ENCODE measurements around the gene CFAP251. TPM values are rescaled to one million over a fixed set of nuclear protein-coding genes. Genes with fewer than 3 reads are reported as not detected.

CFAP251 gene
- total and polyA plus RNA-seq, 8 donors, result 0.29 to 2.8 (median 1.2) TPM; not detected in 2

- 2 to 14% (median 8%) methylated on average over 24 to 43 of the region's 43 CpGs for WGBS, 5 donors
- H3K27ac ChIP-seq, result peak overlapping the region; percentile 60 to 85 (median 82)
- H3K4me3 ChIP-seq, result peak overlapping the region; percentile 72 to 93 (median 78)
- no peaks in the 10 kb centered on the region for H3K9me3 ChIP-seq
- H3K4me1 ChIP-seq, result peaks cover 14 to 39% (median 29%) of the 10 kb centered on the region in 4 donors
- intact Hi-C loops (cut with DNase I; ENCODE audit: low total_unique reads), result no loop called here
- peak; percentile 70 to 85 for DNase-seq
- TF ChIP-seq POLR2AphosphoS5 (IDR thresholded peaks at IDR 0.05) (peak in 1 of 3 donors; percentile 9), EP300 (IDR thresholded peaks at IDR 0.05) (no peak)
- H3K27me3 ChIP-seq, result peaks cover 0 to 20% (median 8%) of the 10 kb centered on the region in 3 donors
- no peaks in the 10 kb centered on the region for H3K36me3 ChIP-seq
Observed at GRCh38 chr12:122023339-122024131, 105.1 kb downstream of the CFAP251 start.

DNA sequence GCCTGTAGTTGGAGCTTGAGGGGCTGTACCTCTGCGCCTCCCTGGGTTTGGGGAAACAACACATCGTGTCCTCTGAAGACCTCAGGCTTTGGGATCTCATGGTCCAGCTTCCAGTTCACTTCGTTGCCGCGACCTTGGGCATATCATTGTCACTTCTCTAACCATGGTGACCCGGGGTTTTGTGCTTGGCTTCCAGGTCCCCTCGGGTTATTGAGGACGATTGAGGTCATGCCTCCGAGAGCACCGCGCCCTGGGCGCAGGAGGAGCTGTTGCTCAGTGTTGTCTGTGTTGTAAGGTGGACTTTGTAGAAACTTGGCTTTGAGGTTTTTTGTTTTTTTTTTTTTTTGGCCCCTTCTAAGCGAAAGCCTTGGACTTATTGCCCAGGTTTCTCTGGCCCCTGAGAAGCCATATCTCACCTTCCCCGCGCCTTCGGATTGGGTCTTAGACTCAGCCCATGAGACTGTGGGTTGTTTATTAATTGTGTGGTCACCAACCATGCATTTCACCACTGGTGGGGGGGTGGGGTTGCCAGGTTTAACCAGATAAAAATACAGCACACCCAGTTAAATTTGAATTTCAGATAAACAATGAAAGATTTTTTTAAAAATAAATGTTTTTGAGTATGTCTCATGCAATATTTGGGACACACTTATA, 105.9 kb downstream of the CFAP251 start:
- peaks cover 14 to 46% (median 29%) of the 10 kb centered on the region in 4 donors for H3K4me1 ChIP-seq
- peaks cover 0 to 20% (median 8%) of the 10 kb centered on the region in 3 donors for H3K27me3 ChIP-seq
- 46 to 59% (median 53%) methylated on average over 15 to 16 of the region's 16 CpGs for WGBS, 5 donors
- DNase-seq, result no peak
- intact Hi-C loops (cut with DNase I; ENCODE audit: low total_unique reads), result no loop called here
- peak overlapping the region; percentile 60 to 85 (median 82) for H3K27ac ChIP-seq
- H3K36me3 ChIP-seq, result no peaks in the 10 kb centered on the region
- H3K4me3 ChIP-seq, result peak overlapping the region; percentile 72 to 93 (median 78)
- no peaks in the 10 kb centered on the region for H3K9me3 ChIP-seq
- no peak for TF ChIP-seq POLR2A (IDR thresholded peaks at IDR 0.05)
- TF ChIP-seq, protein P1, sequence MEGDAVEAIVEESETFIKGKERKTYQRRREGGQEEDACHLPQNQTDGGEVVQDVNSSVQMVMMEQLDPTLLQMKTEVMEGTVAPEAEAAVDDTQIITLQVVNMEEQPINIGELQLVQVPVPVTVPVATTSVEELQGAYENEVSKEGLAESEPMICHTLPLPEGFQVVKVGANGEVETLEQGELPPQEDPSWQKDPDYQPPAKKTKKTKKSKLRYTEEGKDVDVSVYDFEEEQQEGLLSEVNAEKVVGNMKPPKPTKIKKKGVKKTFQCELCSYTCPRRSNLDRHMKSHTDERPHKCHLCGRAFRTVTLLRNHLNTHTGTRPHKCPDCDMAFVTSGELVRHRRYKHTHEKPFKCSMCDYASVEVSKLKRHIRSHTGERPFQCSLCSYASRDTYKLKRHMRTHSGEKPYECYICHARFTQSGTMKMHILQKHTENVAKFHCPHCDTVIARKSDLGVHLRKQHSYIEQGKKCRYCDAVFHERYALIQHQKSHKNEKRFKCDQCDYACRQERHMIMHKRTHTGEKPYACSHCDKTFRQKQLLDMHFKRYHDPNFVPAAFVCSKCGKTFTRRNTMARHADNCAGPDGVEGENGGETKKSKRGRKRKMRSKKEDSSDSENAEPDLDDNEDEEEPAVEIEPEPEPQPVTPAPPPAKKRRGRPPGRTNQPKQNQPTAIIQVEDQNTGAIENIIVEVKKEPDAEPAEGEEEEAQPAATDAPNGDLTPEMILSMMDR (IDR thresholded peaks at IDR 0.05), result no peak
- TF ChIP-seq POLR2AphosphoS5 (IDR thresholded peaks at IDR 0.05), result no peak
- TF ChIP-seq EP300 (IDR thresholded peaks at IDR 0.05), result no peak

DNA sequence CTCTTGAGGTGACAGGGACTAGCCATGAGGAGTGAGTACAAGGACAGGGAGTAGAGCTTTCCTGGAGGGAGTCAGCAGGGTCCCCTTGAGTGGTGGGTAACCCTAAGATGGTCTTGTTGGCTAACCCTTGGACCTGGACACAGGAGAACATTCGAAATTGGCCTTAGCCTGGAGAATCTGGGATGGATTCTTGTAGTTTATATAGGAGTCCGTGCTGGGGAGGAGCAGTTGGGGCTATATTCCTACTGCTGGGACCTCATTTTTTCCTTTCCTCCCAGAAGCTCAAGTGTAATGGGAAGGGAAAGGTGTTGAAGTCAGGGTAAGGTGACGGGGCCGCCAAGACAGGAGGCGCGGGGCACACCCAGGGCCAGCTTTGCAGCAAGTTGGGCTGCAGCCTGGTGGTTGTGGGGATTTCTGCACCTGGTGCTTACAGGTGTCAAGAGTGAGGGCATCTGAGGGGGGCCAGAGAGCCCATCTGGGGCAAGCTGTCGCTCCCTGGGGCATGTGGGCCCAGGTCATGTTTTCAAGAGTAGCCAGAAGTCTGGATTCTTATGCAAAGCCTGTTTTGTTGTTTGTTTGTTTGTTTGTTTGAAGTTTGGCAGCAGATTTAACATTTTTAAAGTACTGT, 108.4 kb downstream of the CFAP251 start:
- Histone ChIP-seq H3K27me3 (peaks cover 0 to 6% (median 0%) of the 10 kb centered on the region in 3 donors), H3K36me3 (no peaks in the 10 kb centered on the region), H3K27ac (no peak overlapping the region), H3K4me1 (peaks cover 10 to 44% (median 20%) of the 10 kb centered on the region in 4 donors), H3K9me3 (no peaks in the 10 kb centered on the region), H3K4me3 (no peak overlapping the region)
- no peak for TF ChIP-seq POLR2A (IDR thresholded peaks at IDR 0.05)
- TF ChIP-seq POLR2AphosphoS5 (IDR thresholded peaks at IDR 0.05), result no peak
- TF ChIP-seq EP300 (IDR thresholded peaks at IDR 0.05), result no peak
- TF ChIP-seq, protein P1 (IDR thresholded peaks at IDR 0.05), result no peak
- no peak for DNase-seq
- 94 to 98% (median 96%) methylated on average over 7 of the region's 7 CpGs for WGBS, 5 donors
- intact Hi-C loops (cut with DNase I; ENCODE audit: low total_unique reads), result no loop called here

GRCh38 chr12:122028165-122028904, 109.9 kb downstream of the CFAP251 start:
- H3K4me1 ChIP-seq, result peaks cover 10 to 37% (median 13%) of the 10 kb centered on the region in 4 donors
- no peaks in the 10 kb centered on the region for H3K36me3 ChIP-seq
- H3K9me3 ChIP-seq, result no peaks in the 10 kb centered on the region
- TF ChIP-seq POLR2AphosphoS5 (IDR thresholded peaks at IDR 0.05) (no peak), POLR2A (IDR thresholded peaks at IDR 0.05) (no peak), EP300 (IDR thresholded peaks at IDR 0.05) (no peak)
- TF ChIP-seq, protein P1 (IDR thresholded peaks at IDR 0.05), result no peak
- no peaks in the 10 kb centered on the region for H3K27me3 ChIP-seq
- no peak overlapping the region for H3K4me3 ChIP-seq
- no peak for DNase-seq
- 77 to 86% (median 80%) methylated on average over 12 of the region's 12 CpGs for WGBS, 5 donors
- H3K27ac ChIP-seq, result no peak overlapping the region
- intact Hi-C loops (cut with DNase I; ENCODE audit: low total_unique reads), result no loop called here

Measured in stomach (tissue), 9 donors.